ENCODE results near the gene MIS12.

Gene MIS12

GRCh38 chr17:5443728-5444127 is 42.6 kb upstream of the MIS12 start:
- Histone ChIP-seq H3K36me3 (ENCODE audit: low read depth) (peaks cover 54% of the 10 kb centered on the region), H3K27ac (ENCODE audit: poor library complexity, severe bottlenecking) (no peak overlapping the region), H3K4me1 (ENCODE audit: insufficient read depth, poor library complexity, severe bottlenecking) (no peaks in the 10 kb centered on the region), H3K27me3 (ENCODE audit: insufficient read depth, poor library complexity, severe bottlenecking) (no peaks in the 10 kb centered on the region), H3K9me3 (ENCODE audit: severe bottlenecking) (no peaks in the 10 kb centered on the region), H3K4me3 (ENCODE audit: severe bottlenecking) (no peak overlapping the region)
- DNase-seq (ENCODE audit: low spot score) (no peak), ATAC-seq (ENCODE audit: low read depth) (no peak)
- no peak for TF ChIP-seq CTCF (IDR thresholded peaks at IDR 0.05; ENCODE audit: poor library complexity, severe bottlenecking)

GRCh38 chr17:5444209-5444608 is 42.2 kb upstream of the MIS12 start:
- no peak overlapping the region for H3K4me3 ChIP-seq (ENCODE audit: severe bottlenecking)
- H3K27ac ChIP-seq (ENCODE audit: poor library complexity, severe bottlenecking) = no peak overlapping the region
- H3K4me1 ChIP-seq (ENCODE audit: insufficient read depth, poor library complexity, severe bottlenecking) = no peaks in the 10 kb centered on the region
- no peak for TF ChIP-seq CTCF (IDR thresholded peaks at IDR 0.05; ENCODE audit: poor library complexity, severe bottlenecking)
- peaks cover 59% of the 10 kb centered on the region for H3K36me3 ChIP-seq (ENCODE audit: low read depth)
- DNase-seq (ENCODE audit: low spot score) = no peak
- no peaks in the 10 kb centered on the region for H3K27me3 ChIP-seq (ENCODE audit: insufficient read depth, poor library complexity, severe bottlenecking)
- ATAC-seq (ENCODE audit: low read depth) = no peak
- no peaks in the 10 kb centered on the region for H3K9me3 ChIP-seq (ENCODE audit: severe bottlenecking)

- H3K4me1 ChIP-seq (ENCODE audit: insufficient read depth, poor library complexity, severe bottlenecking) = no peaks in the 10 kb centered on the region
- no peaks in the 10 kb centered on the region for H3K27me3 ChIP-seq (ENCODE audit: insufficient read depth, poor library complexity, severe bottlenecking)
- H3K4me3 ChIP-seq (ENCODE audit: severe bottlenecking) = no peak overlapping the region
- H3K9me3 ChIP-seq (ENCODE audit: severe bottlenecking) = no peaks in the 10 kb centered on the region
- no peak for ATAC-seq (ENCODE audit: low read depth)
- TF ChIP-seq CTCF (IDR thresholded peaks at IDR 0.05; ENCODE audit: poor library complexity, severe bottlenecking) = no peak
- no peak for DNase-seq (ENCODE audit: low spot score)
- H3K27ac ChIP-seq (ENCODE audit: poor library complexity, severe bottlenecking) = no peak overlapping the region
- peaks cover 85% of the 10 kb centered on the region for H3K36me3 ChIP-seq (ENCODE audit: low read depth)
These were observed 39.6 kb upstream of the MIS12 start for GRCh38 chr17:5446786-5447185.

GRCh38 chr17:5464717-5465507 is 21.5 kb upstream of the MIS12 start:
- ATAC-seq (ENCODE audit: low read depth) = no peak
- Histone ChIP-seq H3K4me3 (ENCODE audit: severe bottlenecking) (no peak overlapping the region), H3K36me3 (ENCODE audit: low read depth) (peaks cover 30% of the 10 kb centered on the region), H3K27ac (ENCODE audit: poor library complexity, severe bottlenecking) (no peak overlapping the region), H3K9me3 (ENCODE audit: severe bottlenecking) (no peaks in the 10 kb centered on the region), H3K27me3 (ENCODE audit: insufficient read depth, poor library complexity, severe bottlenecking) (no peaks in the 10 kb centered on the region), H3K4me1 (ENCODE audit: insufficient read depth, poor library complexity, severe bottlenecking) (peaks cover 9% of the 10 kb centered on the region)
- TF ChIP-seq CTCF (IDR thresholded peaks at IDR 0.05; ENCODE audit: poor library complexity, severe bottlenecking) = no peak
- DNase-seq (ENCODE audit: low spot score) = no peak

GRCh38 chr17:5466295-5466694 is 20.1 kb upstream of the MIS12 start:
- peaks cover 23% of the 10 kb centered on the region for H3K36me3 ChIP-seq (ENCODE audit: low read depth)
- no peak for TF ChIP-seq CTCF (IDR thresholded peaks at IDR 0.05; ENCODE audit: poor library complexity, severe bottlenecking)
- peaks cover 9% of the 10 kb centered on the region for H3K4me1 ChIP-seq (ENCODE audit: insufficient read depth, poor library complexity, severe bottlenecking)
- ATAC-seq (ENCODE audit: low read depth) = no peak
- H3K27ac ChIP-seq (ENCODE audit: poor library complexity, severe bottlenecking) = no peak overlapping the region
- H3K4me3 ChIP-seq (ENCODE audit: severe bottlenecking) = no peak overlapping the region
- H3K27me3 ChIP-seq (ENCODE audit: insufficient read depth, poor library complexity, severe bottlenecking) = no peaks in the 10 kb centered on the region
- DNase-seq (ENCODE audit: low spot score) = no peak
- no peaks in the 10 kb centered on the region for H3K9me3 ChIP-seq (ENCODE audit: severe bottlenecking)
